ENCODE data around the gene RASSF5. TPM values are rescaled to one million over a fixed set of nuclear protein-coding genes. Genes with fewer than 3 reads are reported as not detected.

The RASSF5 gene
- polyA plus RNA-seq, 1 of the 3 experiments (the other 2 are of a cell fraction): 2.2 TPM

- Histone ChIP-seq H3K9ac (no peak overlapping the region), H3K4me3 (ENCODE audit: low read depth in 2 of 2, low read length in 1 of 2) (no peak overlapping the region), H4K20me1 (ENCODE audit: insufficient read depth) (no peaks in the 10 kb centered on the region), H3K9me3 (no peaks in the 10 kb centered on the region), H3K4me2 (no peak overlapping the region), H3K27me3 (ENCODE audit: insufficient read depth) (no peaks in the 10 kb centered on the region), H3K79me2 (ENCODE audit: insufficient read depth) (no peaks in the 10 kb centered on the region), H3K36me3 (replicated peaks in 1 of 2; ENCODE audit: control insufficient read depth in 1 of 2, insufficient read depth in 2 of 2, low read length in 1 of 2) (no peaks in the 10 kb centered on the region), H3K4me1 (ENCODE audit: control insufficient read depth in 1 of 2, insufficient read depth in 2 of 2, low read depth in 1 of 2, low read length in 1 of 2) (no peaks in the 10 kb centered on the region; a peak in 1 of 4 replicates), H2AFZ (ENCODE audit: low read depth) (no peak overlapping the region), H3F3A (replicated peaks; ENCODE audit: insufficient read depth) (no peaks in the 10 kb centered on the region), H3K27ac (ENCODE audit: low read depth in 2 of 2, low read length in 1 of 2) (no peak overlapping the region), H3K9me2 (no peaks in the 10 kb centered on the region)
- TF ChIP-seq YY1 (IDR thresholded peaks at IDR 0.05; ENCODE audit: low read depth) (no peak), PBX3 (IDR thresholded peaks at IDR 0.05) (no peak), TEAD4 (IDR thresholded peaks at IDR 0.05; ENCODE audit: borderline replicate concordance, insufficient read depth) (no peak), MEF2A (IDR thresholded peaks at IDR 0.05; ENCODE audit: borderline replicate concordance, low read depth) (no peak), GATA2 (CRISPR knock-in tag; IDR thresholded peaks at IDR 0.05) (no peak), POLR2AphosphoS5 (IDR thresholded peaks at IDR 0.05; ENCODE audit: low read depth, low read length) (no peak), NFIC (IDR thresholded peaks at IDR 0.05; ENCODE audit: borderline replicate concordance) (no peak), EP300 (IDR thresholded peaks at IDR 0.05; ENCODE audit: borderline replicate concordance in 1 of 2, low read depth in 1 of 2, low read length in 1 of 2) (no peak), TAF1 (IDR thresholded peaks at IDR 0.05; ENCODE audit: borderline replicate concordance, low read depth, low read length) (no peak), SIN3A (IDR thresholded peaks at IDR 0.05; ENCODE audit: borderline replicate concordance, low read depth, low read length) (no peak)
- TF ChIP-seq, protein P1, sequence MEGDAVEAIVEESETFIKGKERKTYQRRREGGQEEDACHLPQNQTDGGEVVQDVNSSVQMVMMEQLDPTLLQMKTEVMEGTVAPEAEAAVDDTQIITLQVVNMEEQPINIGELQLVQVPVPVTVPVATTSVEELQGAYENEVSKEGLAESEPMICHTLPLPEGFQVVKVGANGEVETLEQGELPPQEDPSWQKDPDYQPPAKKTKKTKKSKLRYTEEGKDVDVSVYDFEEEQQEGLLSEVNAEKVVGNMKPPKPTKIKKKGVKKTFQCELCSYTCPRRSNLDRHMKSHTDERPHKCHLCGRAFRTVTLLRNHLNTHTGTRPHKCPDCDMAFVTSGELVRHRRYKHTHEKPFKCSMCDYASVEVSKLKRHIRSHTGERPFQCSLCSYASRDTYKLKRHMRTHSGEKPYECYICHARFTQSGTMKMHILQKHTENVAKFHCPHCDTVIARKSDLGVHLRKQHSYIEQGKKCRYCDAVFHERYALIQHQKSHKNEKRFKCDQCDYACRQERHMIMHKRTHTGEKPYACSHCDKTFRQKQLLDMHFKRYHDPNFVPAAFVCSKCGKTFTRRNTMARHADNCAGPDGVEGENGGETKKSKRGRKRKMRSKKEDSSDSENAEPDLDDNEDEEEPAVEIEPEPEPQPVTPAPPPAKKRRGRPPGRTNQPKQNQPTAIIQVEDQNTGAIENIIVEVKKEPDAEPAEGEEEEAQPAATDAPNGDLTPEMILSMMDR (IDR thresholded peaks at IDR 0.05): no peak
- TF ChIP-seq, protein P2, sequence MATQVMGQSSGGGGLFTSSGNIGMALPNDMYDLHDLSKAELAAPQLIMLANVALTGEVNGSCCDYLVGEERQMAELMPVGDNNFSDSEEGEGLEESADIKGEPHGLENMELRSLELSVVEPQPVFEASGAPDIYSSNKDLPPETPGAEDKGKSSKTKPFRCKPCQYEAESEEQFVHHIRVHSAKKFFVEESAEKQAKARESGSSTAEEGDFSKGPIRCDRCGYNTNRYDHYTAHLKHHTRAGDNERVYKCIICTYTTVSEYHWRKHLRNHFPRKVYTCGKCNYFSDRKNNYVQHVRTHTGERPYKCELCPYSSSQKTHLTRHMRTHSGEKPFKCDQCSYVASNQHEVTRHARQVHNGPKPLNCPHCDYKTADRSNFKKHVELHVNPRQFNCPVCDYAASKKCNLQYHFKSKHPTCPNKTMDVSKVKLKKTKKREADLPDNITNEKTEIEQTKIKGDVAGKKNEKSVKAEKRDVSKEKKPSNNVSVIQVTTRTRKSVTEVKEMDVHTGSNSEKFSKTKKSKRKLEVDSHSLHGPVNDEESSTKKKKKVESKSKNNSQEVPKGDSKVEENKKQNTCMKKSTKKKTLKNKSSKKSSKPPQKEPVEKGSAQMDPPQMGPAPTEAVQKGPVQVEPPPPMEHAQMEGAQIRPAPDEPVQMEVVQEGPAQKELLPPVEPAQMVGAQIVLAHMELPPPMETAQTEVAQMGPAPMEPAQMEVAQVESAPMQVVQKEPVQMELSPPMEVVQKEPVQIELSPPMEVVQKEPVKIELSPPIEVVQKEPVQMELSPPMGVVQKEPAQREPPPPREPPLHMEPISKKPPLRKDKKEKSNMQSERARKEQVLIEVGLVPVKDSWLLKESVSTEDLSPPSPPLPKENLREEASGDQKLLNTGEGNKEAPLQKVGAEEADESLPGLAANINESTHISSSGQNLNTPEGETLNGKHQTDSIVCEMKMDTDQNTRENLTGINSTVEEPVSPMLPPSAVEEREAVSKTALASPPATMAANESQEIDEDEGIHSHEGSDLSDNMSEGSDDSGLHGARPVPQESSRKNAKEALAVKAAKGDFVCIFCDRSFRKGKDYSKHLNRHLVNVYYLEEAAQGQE (IDR thresholded peaks at IDR 0.05; ENCODE audit: low read depth, low read length): no peak
- ChIA-PET POLR2A (no interaction called here), CTCF (interaction anchor here (0.7 to 17.3 kb wide), 7 partner anchors 11 to 72 kb away, joined by 3 to 241 read pairs (median 7); no protein-coding TSS in a partner anchor)
- no peak for DNase-seq
- WGBS (ENCODE audit: low lambda C conversion rate): 81% methylated on average over 5 of the region's 8 CpGs
Measured at GRCh38 chr1:206540044-206540780, 32.9 kb downstream of the RASSF5 start.
